Amniotic epithelial cell (primary cell): ENCODE data around the gene OR51G1.
"Not testable (repeated sequence)": the region's sequence is repeated elsewhere in the genome, so short reads cannot be mapped to it uniquely, and the experiment has no call there.

Experiments used
- DNase-seq: peaks from one replicate; pipeline ENCODE4 v3.0.0-alpha.2; 2010; ENCODE audit warnings: low read depth

The OR51G1 gene, protein sequence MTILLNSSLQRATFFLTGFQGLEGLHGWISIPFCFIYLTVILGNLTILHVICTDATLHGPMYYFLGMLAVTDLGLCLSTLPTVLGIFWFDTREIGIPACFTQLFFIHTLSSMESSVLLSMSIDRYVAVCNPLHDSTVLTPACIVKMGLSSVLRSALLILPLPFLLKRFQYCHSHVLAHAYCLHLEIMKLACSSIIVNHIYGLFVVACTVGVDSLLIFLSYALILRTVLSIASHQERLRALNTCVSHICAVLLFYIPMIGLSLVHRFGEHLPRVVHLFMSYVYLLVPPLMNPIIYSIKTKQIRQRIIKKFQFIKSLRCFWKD

DNA sequence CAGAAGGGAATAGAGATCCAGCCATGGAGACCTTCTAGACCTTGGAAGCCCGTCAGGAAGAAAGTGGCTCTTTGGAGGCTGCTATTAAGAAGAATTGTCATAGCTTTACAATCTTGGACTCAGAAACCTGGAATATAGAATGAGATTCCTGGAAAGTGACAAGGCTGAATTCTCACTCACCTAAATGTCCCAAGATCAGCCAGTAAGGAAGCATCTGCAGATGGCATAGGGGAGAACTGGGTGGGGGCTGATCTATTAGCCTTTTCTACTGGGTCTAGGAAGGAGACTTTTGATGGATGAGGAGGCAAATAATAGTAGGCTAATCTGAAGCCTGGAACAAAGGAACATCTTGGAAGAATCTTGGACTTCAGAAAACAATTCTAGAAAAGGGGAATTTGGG, at the start of gene OR51G1:
TSS of gene OR51G1 (minus strand) at position 101 of the 400 bp plus-strand sequence. CDS start at position 101, 0 bp downstream.
- no peak for DNase-seq

DNA sequence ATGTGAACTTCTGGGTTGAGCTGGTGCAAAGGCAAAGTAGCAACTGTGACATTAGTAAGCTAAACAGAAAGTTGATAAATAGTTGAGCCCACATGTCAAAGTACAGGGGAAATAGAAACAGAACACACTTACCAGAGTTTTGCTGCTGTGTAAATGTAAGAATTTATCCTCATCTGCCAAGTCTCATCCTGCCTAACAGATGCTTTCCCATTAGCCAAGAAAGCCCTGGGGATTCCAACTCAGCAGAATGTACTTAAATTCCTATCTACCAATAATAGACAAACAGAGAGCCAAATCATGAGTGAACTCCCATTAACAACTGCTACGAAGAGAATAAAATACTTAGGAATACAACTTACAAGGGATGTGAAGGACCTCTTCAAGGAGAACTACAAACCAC, 38.7 kb upstream of the OR51G1 start:
- DNase-seq = no peak

DNA sequence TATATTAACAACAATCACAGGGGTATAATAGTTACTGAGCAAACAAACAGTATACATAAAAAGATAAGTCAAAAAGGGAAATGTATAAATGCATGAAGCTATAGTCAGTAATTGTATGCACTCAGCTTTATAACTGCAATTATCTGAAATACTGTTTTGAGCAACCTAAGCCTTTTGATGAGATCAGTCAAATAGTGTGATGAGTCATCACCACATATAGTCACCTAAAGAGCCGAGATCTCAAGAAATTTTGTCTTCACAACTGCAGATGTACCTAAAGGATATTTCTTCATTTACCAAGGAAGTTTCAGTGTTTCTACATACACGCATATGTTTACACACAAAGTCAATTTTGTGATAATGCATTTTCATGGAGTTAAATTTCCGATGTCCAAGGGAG, 36.7 kb upstream of the OR51G1 start:
- DNase-seq = no peak

- DNase-seq = no peak
Observed at GRCh38 chr11:4957396-4957795, 33.3 kb upstream of the OR51G1 start.

DNA sequence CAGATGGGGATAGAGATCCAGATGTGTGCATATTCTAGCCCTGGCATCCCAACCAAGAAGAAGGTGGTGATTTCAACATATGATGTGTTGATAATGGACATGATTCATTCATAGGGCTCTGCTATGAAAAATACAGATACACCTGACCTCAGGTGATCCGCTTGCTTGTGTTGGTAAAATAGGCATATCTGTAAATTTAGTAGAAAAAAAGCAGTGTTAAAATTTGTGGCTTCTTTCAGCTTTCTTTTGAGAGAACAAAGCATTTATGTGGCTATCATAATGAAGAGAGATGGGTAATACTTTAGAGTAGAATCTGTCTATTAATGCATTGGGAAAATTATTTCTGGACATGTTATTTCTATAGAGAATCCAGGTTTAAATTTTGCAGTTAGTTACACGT, 31.5 kb upstream of the OR51G1 start, which contains the start of gene OR51A2:
TSS of gene OR51A2 (minus strand) at position 101 of the 400 bp plus-strand sequence. CDS start at position 101, 0 bp downstream.
- not testable (repeated sequence) for DNase-seq

- DNase-seq = no peak
Observed at GRCh38 chr11:4947505-4947904, 23.4 kb upstream of the OR51G1 start, which contains the start of gene OR51A4. OR51A4 (minus strand) TSS chr11:4947605; CDS start chr11:4947100, 505 bp downstream.

DNA sequence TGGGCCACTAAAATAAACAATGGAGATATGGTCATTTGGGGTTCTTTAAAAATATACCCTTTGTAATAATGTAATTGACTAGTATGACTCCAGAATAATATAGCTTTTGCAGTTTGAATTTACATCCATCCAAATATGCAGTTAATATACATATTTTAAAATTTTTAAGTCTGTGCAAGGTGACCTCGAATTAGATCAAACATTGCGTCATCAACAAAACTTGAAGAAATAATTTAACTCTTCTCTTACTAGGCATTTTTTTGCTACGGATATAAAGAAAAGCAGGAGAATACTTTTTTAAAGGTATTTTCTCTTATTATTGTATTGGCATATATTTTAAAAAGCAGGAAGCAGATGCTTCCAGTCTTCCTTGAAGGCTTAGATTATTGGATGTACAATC, 12.6 kb upstream of the OR51G1 start:
- DNase-seq = no peak

DNA sequence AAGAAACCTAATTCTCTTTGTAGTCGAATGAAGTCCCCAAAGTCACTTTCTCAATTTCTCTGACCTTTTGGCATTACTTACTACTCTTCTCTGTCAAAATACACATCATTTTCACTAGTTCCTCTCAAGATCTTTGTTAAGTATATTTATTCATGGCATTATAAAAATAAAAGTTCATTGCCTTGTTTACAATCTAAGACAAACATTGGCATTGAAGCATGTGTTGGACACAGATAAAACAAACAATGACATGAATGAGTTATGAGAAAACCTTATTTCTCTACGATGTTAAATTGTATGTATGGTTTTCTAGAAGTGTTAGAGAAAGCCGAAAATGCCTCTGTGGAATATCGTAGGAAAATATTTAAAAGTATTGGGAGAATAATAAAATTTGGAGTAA, 8.6 kb upstream of the OR51G1 start:
- DNase-seq = no peak

- no peak for DNase-seq
Observed at GRCh38 chr11:4926608-4927007, 2.5 kb upstream of the OR51G1 start.

- DNase-seq = no peak
Observed at GRCh38 chr11:4922304-4922703, 1.8 kb downstream of the OR51G1 start.

- no peak for DNase-seq
Observed at GRCh38 chr11:4921796-4922195, 2.3 kb downstream of the OR51G1 start.

DNA sequence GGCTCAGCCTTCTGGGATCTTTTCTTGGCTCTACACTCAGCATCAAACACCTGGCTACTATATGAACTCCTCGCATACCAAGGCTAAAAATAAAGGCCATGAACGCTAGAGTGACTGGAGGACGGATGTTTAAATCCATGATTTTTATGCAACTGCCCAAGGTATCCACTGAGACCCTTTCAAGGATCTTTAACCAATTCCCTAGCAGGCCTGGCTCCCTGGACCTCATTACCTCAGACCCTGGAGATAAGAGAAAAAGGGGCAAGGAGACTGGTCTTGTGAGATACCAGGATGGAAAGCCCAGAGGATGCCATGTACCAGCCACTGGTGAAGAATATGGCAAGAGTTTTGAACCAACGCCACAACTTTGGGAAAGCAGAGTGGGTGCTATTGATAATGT, 4.9 kb downstream of the OR51G1 start, which contains the start of gene OR51G2:
TSS of gene OR51G2 (minus strand) at position 101 of the 400 bp plus-strand sequence. CDS start 3,687 bp downstream, outside the sequence.
- no peak for DNase-seq

DNA sequence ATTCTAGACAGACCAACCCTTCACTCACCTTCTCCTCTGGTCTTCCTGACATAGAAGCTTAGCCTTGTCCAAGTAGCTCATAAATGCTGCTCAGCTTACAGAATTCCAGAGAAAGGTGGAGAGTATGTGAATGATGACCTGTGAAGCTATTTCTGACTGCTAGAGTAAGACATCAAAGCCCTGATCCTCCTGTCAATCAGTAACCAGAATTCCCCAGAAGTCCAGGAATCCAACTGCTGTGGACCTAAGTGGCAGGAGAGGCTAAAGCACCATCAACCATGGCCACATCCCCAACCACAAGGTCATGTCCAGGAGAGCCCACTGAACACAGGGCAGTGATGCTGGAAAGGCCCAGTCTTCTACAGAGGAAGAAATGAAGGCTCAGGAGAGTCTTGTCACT, 7.6 kb downstream of the OR51G1 start:
- no peak for DNase-seq

DNA sequence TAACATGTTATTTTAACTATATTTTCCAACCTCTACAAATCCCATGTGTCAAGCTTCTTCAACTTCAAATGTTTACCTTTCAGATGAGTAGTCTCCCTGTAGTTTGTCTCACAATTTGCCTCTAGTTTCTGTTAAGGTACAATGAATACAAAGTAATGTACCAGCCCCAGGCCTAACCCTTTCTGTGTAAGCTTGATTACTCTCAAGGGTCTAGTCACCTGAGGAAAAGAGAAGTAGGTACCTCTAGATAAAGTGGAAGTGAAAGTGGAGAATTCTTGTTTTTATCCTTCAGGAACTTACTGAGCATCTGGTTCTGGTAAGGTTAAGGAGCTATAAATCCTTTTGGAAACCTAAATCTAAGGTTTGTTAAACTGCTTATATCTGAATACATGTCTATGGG, 20.7 kb downstream of the OR51G1 start, which contains the start of gene OR51A7:
TSS of gene OR51A7 (plus strand) at position 300 of the 400 bp plus-strand sequence. CDS start 3,587 bp downstream, outside the sequence.
- DNase-seq = no peak

- DNase-seq = peak; percentile 88
Observed at GRCh38 chr11:4891996-4892640, 32.0 kb downstream of the OR51G1 start.

DNA sequence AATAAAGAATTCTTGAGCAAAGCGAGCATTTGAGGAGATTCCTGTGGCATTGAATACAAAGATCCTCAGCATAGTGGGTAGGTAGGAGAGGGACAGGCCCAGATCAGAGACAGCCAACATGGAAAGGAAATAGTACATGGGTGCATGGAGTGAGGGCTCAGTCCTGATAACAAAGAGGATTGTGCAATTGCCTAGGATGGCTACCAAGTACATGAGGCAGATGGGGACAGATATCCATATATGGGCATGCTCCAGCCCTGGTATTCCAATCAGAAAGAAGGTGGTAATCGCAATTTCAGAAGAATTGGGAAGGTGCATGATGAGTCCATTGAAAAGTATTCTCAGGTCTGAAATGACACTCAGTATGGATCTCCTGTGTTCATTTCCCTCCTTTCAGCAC, 33.9 kb downstream of the OR51G1 start:
- DNase-seq = peak; percentile 52

GRCh38 chr11:4887591-4887990, 36.5 kb downstream of the OR51G1 start:
- no peak for DNase-seq

DNA sequence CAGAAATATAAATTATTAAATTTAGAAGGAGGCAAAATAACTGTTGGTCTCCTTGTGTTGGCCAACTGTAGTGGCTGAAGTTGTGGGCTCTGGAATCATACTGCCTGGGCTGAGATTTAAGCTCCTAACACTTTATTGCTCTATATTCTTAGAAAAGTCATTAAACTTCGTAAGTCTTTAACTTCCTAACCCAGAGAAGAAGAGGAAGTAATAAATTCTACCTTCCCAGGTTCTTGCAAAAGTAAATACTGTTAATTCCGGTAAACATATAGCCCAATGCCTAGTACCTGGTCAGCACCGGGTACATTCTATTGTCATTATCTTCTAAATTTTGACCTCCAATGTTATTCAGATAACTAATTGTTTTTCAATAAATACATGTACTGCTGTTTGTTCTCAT, 38.0 kb downstream of the OR51G1 start:
- DNase-seq = no peak

- no peak for DNase-seq
Observed at GRCh38 chr11:4884361-4884760, 39.8 kb downstream of the OR51G1 start.

- DNase-seq = no peak
Observed at GRCh38 chr11:4882543-4882942, 41.6 kb downstream of the OR51G1 start.

DNA sequence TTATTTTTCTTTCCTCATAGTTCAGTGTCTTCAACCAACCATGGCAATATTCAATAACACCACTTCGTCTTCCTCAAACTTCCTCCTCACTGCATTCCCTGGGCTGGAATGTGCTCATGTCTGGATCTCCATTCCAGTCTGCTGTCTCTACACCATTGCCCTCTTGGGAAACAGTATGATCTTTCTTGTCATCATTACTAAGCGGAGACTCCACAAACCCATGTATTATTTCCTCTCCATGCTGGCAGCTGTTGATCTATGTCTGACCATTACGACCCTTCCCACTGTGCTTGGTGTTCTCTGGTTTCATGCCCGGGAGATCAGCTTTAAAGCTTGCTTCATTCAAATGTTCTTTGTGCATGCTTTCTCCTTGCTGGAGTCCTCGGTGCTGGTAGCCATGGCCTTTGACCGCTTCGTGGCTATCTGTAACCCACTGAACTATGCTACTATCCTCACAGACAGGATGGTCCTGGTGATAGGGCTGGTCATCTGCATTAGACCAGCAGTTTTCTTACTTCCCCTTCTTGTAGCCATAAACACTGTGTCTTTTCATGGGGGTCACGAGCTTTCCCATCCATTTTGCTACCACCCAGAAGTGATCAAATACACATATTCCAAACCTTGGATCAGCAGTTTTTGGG, 42.2 kb downstream of the OR51G1 start, which contains the start of gene OR51T1:
TSS of gene OR51T1 (plus strand) at position 41 of the 641 bp plus-strand sequence. CDS start at position 41, 0 bp downstream.
- peak; percentile 18 for DNase-seq

GRCh38 chr11:4881188-4881587, 43.0 kb downstream of the OR51G1 start:
- DNase-seq = no peak
